DMS53 treated with DMSO at 0.1 percent for 48 hours (cell line): ENCODE results near the gene FBXO44.
"Not testable (repeated sequence)": the region's sequence is repeated elsewhere in the genome, so short reads cannot be mapped to it uniquely, and the experiment has no call there.

Source experiments
- DNase-seq: peaks from one replicate; lab custom pipeline; 2025; ENCODE audit not compliant: unreplicated experiment; lab: John Stamatoyannopoulos, UW

The FBXO44 gene

DNA sequence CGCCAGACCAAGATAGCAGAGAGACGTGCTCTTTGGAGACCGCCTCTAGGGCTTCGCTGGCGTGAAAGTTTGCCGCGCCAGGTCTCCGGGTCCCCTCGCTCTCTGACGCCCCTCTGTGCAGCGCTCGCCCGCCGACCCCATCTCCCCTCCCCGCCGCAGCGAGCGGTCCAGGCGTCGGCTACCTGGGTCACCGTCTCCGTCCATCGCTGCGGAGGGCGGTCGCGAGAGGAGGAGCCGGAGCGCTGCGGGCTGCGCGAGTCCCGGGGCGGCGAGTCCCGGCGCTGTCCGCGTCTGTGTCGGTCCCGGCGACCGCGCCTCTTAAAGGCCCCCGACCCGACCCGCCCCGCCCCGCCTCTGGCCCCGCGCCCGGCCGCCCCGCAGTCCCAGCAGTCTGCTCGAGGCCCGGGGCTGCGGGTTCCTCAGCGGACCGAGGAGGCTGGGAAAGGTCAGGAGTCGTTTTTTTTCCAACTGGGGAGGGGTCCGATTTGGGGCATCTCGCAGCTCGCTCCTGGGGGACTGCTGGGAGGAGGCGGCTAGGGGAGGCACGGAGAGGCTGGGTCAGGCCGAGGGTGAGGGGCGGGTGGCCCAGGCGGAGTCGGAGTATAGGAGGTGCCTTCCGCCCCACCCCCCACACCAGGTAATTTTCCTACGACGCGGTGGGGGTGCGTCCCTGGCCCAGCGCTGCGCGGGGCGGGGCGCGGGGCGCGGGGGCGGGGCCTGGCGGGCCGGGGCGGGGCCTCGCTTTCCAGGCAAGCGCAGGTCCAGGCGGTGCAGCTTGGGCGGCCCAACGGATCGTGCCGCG lies at the start of gene FBXO44, which contains the start of gene FBXO2:
TSS of gene FBXO44 (plus strand) at position 741 of the 802 bp plus-strand sequence. CDS start 959 bp downstream, outside the sequence.
TSS of gene FBXO2 (minus strand) at position 293 of the 802 bp plus-strand sequence. CDS start at position 204, 89 bp downstream.
- DNase-seq: no peak

- no peak for DNase-seq
Observed at GRCh38 chr1:11606775-11607174, 47.9 kb upstream of the FBXO44 start.

DNA sequence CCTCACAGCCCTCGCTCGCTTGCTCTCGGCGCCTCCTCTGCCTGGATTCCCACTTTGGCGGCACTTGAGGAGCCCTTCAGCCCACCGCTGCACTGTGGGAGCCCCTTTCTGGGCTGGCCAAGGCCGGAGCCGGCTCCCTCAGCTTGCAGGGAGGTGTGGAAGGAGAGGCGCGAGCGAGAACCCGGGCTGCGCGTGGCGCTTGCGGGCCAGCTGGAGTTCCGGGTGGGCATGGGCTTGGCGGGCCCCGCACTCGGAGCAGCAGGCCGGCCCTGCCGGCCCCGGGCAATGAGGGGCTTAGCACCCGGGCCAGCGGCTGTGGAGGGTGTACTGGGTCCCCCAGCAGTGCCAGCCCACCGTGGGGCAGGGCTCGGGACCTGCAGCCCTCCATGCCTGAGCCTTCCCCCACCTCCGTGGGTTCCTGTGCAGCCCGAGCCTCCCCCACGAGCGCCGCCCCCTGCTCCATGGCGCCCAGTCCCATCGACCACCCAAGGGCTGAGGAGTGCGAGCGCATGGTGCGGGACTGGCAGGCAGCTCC lies 46.0 kb upstream of the FBXO44 start:
- DNase-seq: not testable (repeated sequence)

GRCh38 chr1:11609378-11609777 lies 45.3 kb upstream of the FBXO44 start:
- not testable (repeated sequence) for DNase-seq

DNA sequence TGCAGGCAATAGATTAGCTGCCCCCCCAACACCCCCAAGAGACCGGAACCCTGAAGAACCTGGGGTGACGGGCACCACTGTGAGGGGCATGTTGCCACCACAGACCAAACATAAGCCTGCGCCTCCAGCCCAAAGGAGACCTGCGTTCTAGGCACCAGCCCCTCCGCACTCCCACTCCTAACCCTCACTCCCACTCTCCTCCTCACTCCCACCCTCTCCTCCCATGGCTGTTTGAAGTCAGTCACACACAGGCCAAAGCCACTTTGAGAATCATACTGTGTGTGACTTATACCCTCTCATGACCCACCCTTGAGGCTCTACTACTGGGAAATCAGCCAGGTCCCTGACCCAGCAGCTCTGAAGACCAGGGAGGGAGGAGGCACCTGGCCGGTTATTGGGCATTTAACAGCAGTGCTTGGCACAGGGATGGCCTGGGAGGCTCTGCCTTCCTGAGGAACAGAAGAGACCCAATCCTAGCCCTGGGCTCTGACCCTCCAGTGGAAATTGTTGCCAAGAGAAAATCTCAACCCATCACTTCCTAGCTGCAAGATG lies 44.0 kb upstream of the FBXO44 start:
- DNase-seq: no peak

DNA sequence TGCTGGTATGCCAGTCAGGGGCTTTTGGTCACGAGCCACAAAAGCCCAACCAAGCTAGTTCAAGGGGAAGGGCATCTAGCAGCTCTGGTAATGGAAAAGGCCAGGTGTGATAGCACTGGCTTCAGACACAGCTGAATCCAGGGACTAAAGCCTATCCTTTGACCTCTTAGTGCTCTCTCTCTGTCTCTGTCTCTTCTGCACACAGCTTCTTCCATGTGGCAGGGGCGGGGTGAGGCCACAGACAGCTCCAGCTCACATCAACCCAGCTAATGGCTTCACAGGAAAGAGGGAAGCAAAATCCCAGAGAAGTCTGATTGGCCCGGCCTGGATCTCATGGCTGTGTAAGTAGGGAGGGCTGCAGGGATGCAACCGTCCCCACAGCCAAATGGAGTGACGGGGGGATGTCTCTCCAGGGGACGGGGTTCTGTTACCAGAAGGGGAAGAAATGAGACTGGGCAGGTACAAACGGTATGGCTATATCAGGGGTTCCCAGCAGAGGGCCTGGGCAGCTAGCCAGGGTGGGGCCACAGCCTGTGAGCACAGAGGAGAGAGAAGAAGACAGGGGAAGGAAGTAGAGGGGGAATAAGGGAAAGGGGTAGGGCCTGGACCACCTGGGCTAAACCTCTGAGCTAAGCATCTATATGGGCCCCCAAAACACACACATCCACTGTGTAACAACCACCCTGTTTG lies 42.9 kb upstream of the FBXO44 start:
- DNase-seq: no peak

DNA sequence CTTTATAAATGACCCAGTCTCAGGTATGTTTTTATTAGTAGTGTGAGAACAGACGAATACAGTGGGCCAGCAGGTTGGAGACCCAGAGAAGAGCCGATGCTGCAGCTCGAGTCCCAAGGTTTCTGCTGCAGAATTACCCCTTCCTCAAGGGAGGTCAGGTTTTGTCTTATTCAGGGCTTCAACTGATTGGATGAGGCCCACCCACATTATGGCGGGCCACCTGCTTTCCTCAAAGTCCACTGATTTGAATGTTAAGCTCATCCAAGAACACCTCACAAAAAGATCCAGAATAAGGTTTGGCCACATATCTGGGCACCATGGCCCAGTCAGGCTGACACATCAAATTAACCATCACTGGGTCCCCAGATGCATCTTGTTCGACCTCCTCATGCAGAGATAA lies 41.3 kb upstream of the FBXO44 start:
- no peak for DNase-seq

DNA sequence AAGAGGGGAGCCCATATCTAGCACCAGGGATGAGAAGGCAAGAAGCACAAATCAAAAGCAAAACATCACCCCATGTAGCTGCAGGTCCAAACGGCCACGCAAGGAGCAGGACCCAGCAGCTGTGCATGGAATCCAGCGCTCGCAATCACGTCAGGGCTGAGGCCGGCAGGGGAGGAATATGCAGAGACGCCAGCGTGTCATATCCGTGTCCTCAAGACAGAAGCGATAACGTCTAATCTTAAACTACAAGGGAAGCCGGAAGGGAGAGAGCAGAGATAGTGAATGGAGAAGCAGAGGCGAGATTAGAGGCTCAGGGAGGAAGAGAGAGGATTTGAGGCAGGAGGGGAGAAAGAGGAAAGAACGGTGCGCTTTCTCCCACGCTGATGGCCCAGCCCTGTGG lies 39.6 kb upstream of the FBXO44 start:
- DNase-seq: no peak

DNA sequence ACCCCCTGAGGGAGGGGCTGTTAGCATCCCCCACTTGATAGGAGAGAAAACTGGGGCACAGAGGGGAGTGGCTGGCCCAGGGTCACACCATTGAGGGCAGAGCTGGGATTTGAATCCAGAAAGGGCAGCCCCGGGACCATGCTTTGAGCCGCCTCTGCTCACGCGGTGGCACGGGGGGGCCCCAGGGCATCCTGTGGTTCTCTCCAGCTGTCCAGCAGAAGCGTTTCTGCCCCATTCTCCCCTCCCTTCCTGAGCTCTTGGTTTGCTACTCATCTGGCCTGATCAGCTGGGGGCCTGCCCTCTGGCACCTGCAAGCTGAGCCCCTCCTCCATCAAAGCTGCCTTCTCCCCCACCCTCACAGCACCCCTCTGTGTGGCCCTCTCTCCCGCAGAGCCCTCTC lies 37.9 kb upstream of the FBXO44 start:
- no peak for DNase-seq

DNA sequence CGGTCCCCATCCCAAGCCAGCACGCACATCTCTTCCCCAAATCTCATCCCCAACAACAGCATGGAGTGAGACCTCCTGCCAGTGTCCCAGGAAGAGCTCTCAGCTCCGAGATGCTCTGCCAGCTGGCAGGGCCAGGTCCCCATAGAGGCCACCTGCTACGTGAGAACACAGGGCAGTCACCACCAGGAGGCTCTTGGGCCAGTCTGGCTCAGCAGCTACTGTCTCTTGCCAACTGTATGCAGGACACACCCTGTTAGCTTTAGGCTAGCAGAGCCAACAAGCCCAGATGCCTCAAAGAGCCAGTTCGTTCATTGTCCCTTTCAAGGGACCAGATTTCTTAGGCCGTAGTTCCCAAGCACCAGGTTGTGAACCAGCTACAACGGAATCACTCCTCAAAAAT lies 37.4 kb upstream of the FBXO44 start:
- no peak for DNase-seq

- no peak for DNase-seq
Observed at GRCh38 chr1:11617741-11618140, 36.9 kb upstream of the FBXO44 start.

DNA sequence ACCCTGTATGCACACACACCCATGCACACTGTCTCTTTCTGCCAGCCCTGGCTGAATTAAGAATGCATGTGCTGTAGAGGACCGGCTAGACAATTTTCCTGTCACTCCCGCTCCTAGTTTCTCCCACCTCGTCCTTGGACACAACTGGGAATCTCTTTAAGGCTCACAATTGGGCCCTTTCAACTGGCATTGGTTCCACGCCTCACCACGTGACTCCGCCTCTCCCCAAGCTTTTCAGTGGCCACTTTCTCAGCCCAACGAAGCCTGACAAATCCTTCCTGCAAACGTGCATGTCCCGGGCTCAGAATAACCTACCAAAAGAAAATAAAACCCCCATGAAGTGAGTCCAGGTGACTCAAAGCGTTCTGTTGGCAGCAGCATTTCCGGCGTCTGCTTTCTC lies 34.3 kb upstream of the FBXO44 start:
- DNase-seq: no peak

GRCh38 chr1:11620924-11621323 lies 33.8 kb upstream of the FBXO44 start:
- no peak for DNase-seq

GRCh38 chr1:11622398-11622797 lies 32.3 kb upstream of the FBXO44 start:
- no peak for DNase-seq

GRCh38 chr1:11623702-11624101 lies 31.0 kb upstream of the FBXO44 start:
- no peak for DNase-seq

- DNase-seq: no peak
Observed at GRCh38 chr1:11626551-11626950, 28.1 kb upstream of the FBXO44 start.

DNA sequence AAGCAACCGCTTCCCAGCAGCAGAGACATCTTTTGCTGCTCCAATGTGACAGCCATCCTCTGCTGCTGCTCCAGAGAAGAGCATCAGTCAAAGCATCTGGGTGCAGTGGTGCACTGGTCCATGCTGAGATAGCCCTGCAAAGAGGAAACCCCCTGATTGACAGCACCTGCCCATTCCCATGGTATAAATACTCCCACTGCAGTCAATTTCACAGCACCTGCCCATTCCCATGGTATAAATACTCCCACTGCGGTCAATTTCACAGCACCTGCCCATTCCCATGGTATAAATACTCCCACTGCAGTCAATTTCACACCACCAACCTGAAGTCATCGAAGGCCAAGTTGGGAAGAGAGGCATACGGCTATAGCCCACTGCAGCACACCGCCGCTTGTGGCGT lies 25.9 kb upstream of the FBXO44 start:
- no peak for DNase-seq

- no peak for DNase-seq
Observed at GRCh38 chr1:11629184-11630016, 25.3 kb upstream of the FBXO44 start.

DNA sequence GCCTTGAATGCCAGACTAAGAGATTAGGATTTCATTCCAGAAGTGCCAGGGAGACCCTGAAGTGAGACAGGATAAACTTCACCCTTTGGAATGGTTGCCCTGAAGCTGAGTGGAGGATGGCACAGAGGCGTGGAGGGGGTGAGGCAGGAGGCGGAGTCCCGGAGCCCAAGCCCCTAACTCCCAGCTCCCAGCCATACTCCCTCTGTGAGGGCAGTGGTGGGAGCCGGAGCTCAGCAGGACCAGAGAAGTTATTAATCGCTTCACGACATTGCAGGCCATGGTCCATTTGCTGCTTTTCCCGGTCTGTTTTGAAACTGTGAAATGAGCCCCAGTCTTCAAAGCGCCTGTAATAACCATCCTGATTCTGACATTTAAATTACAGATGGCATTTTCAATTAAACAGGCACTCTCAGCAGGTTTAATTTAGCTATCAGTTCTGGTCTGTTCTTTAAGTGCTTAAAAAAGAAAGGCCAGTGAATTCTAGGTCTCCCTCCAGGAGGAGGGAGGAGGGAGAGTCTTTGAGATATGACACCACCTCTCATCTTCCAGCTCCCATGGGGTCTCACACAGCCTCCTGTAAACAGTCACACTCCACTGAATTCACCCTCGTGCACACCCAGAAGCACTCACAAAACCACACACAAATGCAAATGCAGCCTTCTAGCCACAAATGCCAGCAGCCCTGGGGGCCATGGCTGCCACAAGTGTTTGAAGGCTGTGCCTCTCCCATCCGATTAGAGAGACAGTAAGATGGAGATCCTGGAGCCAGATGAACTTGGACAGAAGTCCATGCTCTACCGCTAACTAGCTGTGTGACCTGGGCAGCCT lies 20.1 kb upstream of the FBXO44 start:
- DNase-seq: no peak

DNA sequence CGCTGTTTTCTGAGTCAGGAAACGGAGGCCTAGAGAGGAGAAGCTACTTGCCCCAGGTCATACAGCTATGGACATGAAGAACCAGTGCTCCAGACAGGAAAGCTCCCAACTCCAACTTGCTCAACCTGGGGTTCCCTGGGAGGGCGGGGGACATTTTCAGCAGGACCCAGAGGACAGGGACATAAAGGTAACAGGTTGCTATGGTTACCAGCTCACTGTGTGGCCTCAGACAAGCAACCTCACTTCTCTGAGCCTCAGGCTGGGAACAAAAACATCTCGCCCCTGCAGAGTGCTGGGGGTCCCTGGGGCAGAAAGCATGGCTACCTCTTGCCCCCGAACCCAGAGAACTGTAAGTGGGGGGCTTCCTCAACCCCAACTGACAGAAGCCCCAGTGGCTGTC lies 16.6 kb upstream of the FBXO44 start:
- no peak for DNase-seq
